HG02571 (cell line): ENCODE measurements around the gene LPP.

Experiments
- ATAC-seq: cut with Tn5 transposase; IDR thresholded peaks from one replicate; pipeline ENCODE4 v1.9.1; 2021; ENCODE audit warnings: mild to moderate bottlenecking, moderate library complexity; ENCODE audit not compliant: unreplicated experiment

The LPP gene

GRCh38 chr3:188761439-188761838, 607.5 kb downstream of the LPP start:
- no peak for ATAC-seq

- ATAC-seq = no peak
Measured at GRCh38 chr3:188761964-188762363, 608.0 kb downstream of the LPP start.

- ATAC-seq = no peak
Measured at GRCh38 chr3:188764609-188765008, 610.7 kb downstream of the LPP start.

GRCh38 chr3:188769831-188770230, 615.9 kb downstream of the LPP start:
- ATAC-seq = no peak

GRCh38 chr3:188772886-188773285, 618.9 kb downstream of the LPP start:
- no peak for ATAC-seq

GRCh38 chr3:188775412-188775811, 621.5 kb downstream of the LPP start:
- no peak for ATAC-seq

- no peak for ATAC-seq
Measured at GRCh38 chr3:188776447-188776846, 622.5 kb downstream of the LPP start.

GRCh38 chr3:188778091-188778852, 624.3 kb downstream of the LPP start:
- ATAC-seq = no peak

- ATAC-seq = no peak
Measured at GRCh38 chr3:188779281-188779980, 625.5 kb downstream of the LPP start.

- ATAC-seq = no peak
Measured at GRCh38 chr3:188780193-188781147, 626.5 kb downstream of the LPP start.

- no peak for ATAC-seq
Measured at GRCh38 chr3:188782613-188783124, 628.7 kb downstream of the LPP start.

GRCh38 chr3:188786424-188786823, 632.5 kb downstream of the LPP start:
- ATAC-seq = no peak

GRCh38 chr3:188788621-188789081, 634.7 kb downstream of the LPP start:
- ATAC-seq = no peak

- no peak for ATAC-seq
Measured at GRCh38 chr3:188789251-188789650, 635.3 kb downstream of the LPP start.

GRCh38 chr3:188791311-188791710, 637.4 kb downstream of the LPP start:
- no peak for ATAC-seq

- no peak for ATAC-seq
Measured at GRCh38 chr3:188792793-188793192, 638.8 kb downstream of the LPP start.

- peak; percentile 75 for ATAC-seq
Measured at GRCh38 chr3:188796122-188796631, 642.2 kb downstream of the LPP start.

GRCh38 chr3:188797045-188797444, 643.1 kb downstream of the LPP start:
- no peak for ATAC-seq

GRCh38 chr3:188798556-188799145, 644.7 kb downstream of the LPP start:
- ATAC-seq = no peak

- no peak for ATAC-seq
Measured at GRCh38 chr3:188801393-188801792, 647.4 kb downstream of the LPP start.
